Loucy (cell line): ENCODE data around the gene PAPPA2.

Experiments used
- H2AFZ ChIP-seq: fragments of 200-600 bp; sonication (generic); 2 replicates; pipeline ENCODE4 v1.6.0; 2016; ENCODE audit warnings: antibody characterized with exemption, mild to moderate bottlenecking, low read length, moderate library complexity
- H3F3A ChIP-seq: fragments of 200-600 bp; 2 replicates; pipeline ENCODE4 v1.6.0; 2016; ENCODE audit warnings: antibody characterized with exemption, low read depth, mild to moderate bottlenecking
- H3K27me3 ChIP-seq: fragments of 200-600 bp; sonication (generic); 2 replicates; pipeline ENCODE4 v1.6.1; 2014; ENCODE audit warnings: low read length, mild to moderate bottlenecking; ENCODE audit not compliant: insufficient read depth, poor library complexity, severe bottlenecking
- H3K36me3 ChIP-seq: fragments of 200-600 bp; sonication (generic); 2 replicates; pipeline ENCODE4 v1.6.1; 2016; ENCODE audit warnings: low read length; ENCODE audit not compliant: insufficient read depth
- H3K4me1 ChIP-seq: fragments of 200-600 bp; sonication (generic); 2 replicates; pipeline ENCODE4 v1.5.1; 2014; ENCODE audit warnings: low read length, mild to moderate bottlenecking; ENCODE audit not compliant: insufficient read depth, poor library complexity, severe bottlenecking
- H3K4me2 ChIP-seq: fragments of 200-600 bp; sonication (generic); 2 replicates; pipeline ENCODE4 v1.6.0; 2014; ENCODE audit warnings: antibody characterized with exemption, low read length, low read depth, mild to moderate bottlenecking; ENCODE audit not compliant: poor library complexity, severe bottlenecking
- H3K4me3 ChIP-seq: fragments of 200-600 bp; sonication (generic); 2 replicates; pipeline ENCODE4 v1.5.1; 2014; ENCODE audit warnings: low read length, mild to moderate bottlenecking, mixed read lengths; ENCODE audit not compliant: poor library complexity, severe bottlenecking
- H3K79me2 ChIP-seq: fragments of 200-600 bp; sonication (generic); 2 replicates; pipeline ENCODE4 v1.6.1; 2014; ENCODE audit warnings: low read length; ENCODE audit not compliant: insufficient read depth
- H3K9ac ChIP-seq: fragments of 200-600 bp; sonication (generic); 2 replicates; pipeline ENCODE4 v1.6.0; 2014; ENCODE audit warnings: mild to moderate bottlenecking, low read depth, low read length, moderate library complexity; ENCODE audit not compliant: poor library complexity, severe bottlenecking
- H3K9me2 ChIP-seq: fragments of 200-600 bp; sonication (generic); replicated peaks from 2 replicates; pipeline ENCODE4 v1.6.1; 2016; ENCODE audit warnings: low read depth, low read length, mixed read lengths
- H3K9me3 ChIP-seq: fragments of 200-600 bp; sonication (generic); 2 replicates; pipeline ENCODE4 v1.6.1; 2014; ENCODE audit warnings: mild to moderate bottlenecking, antibody characterized with exemption, low read length, low read depth; ENCODE audit not compliant: insufficient read depth
- H4K20me1 ChIP-seq: fragments of 200-600 bp; sonication (generic); 2 replicates; pipeline ENCODE4 v1.6.0; 2014; ENCODE audit warnings: antibody characterized with exemption, low read length, mild to moderate bottlenecking; ENCODE audit not compliant: insufficient read depth, poor library complexity, severe bottlenecking
- CTCF ChIP-seq: fragments of 200-600 bp; sonication (generic); conservative IDR thresholded peaks from 2 replicates; pipeline ENCODE4 v1.5.1; 2014; ENCODE audit warnings: mild to moderate bottlenecking, antibody characterized with exemption, low read length
- EZH2phosphoT487 ChIP-seq: fragments of 200-600 bp; IDR thresholded peaks from 2 replicates; pipeline ENCODE4 v1.6.1; 2018; ENCODE audit warnings: antibody characterized with exemption, mild to moderate bottlenecking, moderate library complexity, borderline replicate concordance

PAPPA2 gene

GRCh38 chr1:176567190-176567794 lies 104.3 kb downstream of the PAPPA2 start:
- Histone ChIP-seq H2AFZ (no peak overlapping the region), H3K27me3 (no peaks in the 10 kb centered on the region), H3K79me2 (no peaks in the 10 kb centered on the region), H3K4me3 (no peak overlapping the region), H3F3A (no peaks in the 10 kb centered on the region), H3K36me3 (no peaks in the 10 kb centered on the region), H4K20me1 (no peaks in the 10 kb centered on the region), H3K4me2 (no peak overlapping the region), H3K4me1 (no peaks in the 10 kb centered on the region), H3K9me2 (no peaks in the 10 kb centered on the region), H3K9me3 (no peaks in the 10 kb centered on the region), H3K9ac (no peak overlapping the region)
- TF ChIP-seq EZH2phosphoT487 (no peak), CTCF (no peak)

- H3K9me3 ChIP-seq = no peaks in the 10 kb centered on the region
- H3K4me1 ChIP-seq = no peaks in the 10 kb centered on the region
- no peak overlapping the region for H3K9ac ChIP-seq
- no peaks in the 10 kb centered on the region for H3K9me2 ChIP-seq
- H3K4me2 ChIP-seq = no peak overlapping the region
- no peaks in the 10 kb centered on the region for H3K36me3 ChIP-seq
- TF ChIP-seq CTCF = no peak
- TF ChIP-seq EZH2phosphoT487 = no peak
- H3K27me3 ChIP-seq = no peaks in the 10 kb centered on the region
- no peaks in the 10 kb centered on the region for H3K79me2 ChIP-seq
- no peak overlapping the region for H3K4me3 ChIP-seq
- H3F3A ChIP-seq = no peaks in the 10 kb centered on the region
- no peak overlapping the region for H2AFZ ChIP-seq
- H4K20me1 ChIP-seq = no peaks in the 10 kb centered on the region
These were observed 105.2 kb downstream of the PAPPA2 start for GRCh38 chr1:176568185-176568584.

- no peaks in the 10 kb centered on the region for H3K27me3 ChIP-seq
- H3K4me3 ChIP-seq = no peak overlapping the region
- no peak overlapping the region for H3K4me2 ChIP-seq
- H3K4me1 ChIP-seq = no peaks in the 10 kb centered on the region
- H3K36me3 ChIP-seq = no peaks in the 10 kb centered on the region
- no peak overlapping the region for H2AFZ ChIP-seq
- TF ChIP-seq EZH2phosphoT487 (no peak), CTCF (no peak)
- H3K9me3 ChIP-seq = no peaks in the 10 kb centered on the region
- H3K9me2 ChIP-seq = no peaks in the 10 kb centered on the region
- no peaks in the 10 kb centered on the region for H4K20me1 ChIP-seq
- no peaks in the 10 kb centered on the region for H3K79me2 ChIP-seq
- H3F3A ChIP-seq = no peaks in the 10 kb centered on the region
- H3K9ac ChIP-seq = no peak overlapping the region
These were observed 111.8 kb downstream of the PAPPA2 start for GRCh38 chr1:176574756-176575155.
